AG09309 (cell line): ENCODE measurements around the gene EMID1.
A peak's percentile ranks its signal among the peaks of the same experiment; 100 is the strongest.

Experiments used
- DNase-seq: peaks from one replicate; pipeline ENCODE4 v3.0.0-alpha.2; 2010; ENCODE audit warnings: low read depth
- H3K4me3 ChIP-seq: 2 replicates; pipeline ENCODE4 v1.5.1; 2011; ENCODE audit warnings: mild to moderate bottlenecking, low read depth, low read length, moderate library complexity; ENCODE audit not compliant: control insufficient read depth
- TF ChIP-seq, protein P1 (sequence below): IDR thresholded peaks from 2 replicates; pipeline ENCODE4 v1.5.1; 2011; ENCODE audit warnings: mild to moderate bottlenecking, low read depth, low read length, inconsistent platforms; ENCODE audit not compliant: insufficient read depth, control insufficient read depth; ENCODE audit errors: missing control alignments

The EMID1 gene

DNA sequence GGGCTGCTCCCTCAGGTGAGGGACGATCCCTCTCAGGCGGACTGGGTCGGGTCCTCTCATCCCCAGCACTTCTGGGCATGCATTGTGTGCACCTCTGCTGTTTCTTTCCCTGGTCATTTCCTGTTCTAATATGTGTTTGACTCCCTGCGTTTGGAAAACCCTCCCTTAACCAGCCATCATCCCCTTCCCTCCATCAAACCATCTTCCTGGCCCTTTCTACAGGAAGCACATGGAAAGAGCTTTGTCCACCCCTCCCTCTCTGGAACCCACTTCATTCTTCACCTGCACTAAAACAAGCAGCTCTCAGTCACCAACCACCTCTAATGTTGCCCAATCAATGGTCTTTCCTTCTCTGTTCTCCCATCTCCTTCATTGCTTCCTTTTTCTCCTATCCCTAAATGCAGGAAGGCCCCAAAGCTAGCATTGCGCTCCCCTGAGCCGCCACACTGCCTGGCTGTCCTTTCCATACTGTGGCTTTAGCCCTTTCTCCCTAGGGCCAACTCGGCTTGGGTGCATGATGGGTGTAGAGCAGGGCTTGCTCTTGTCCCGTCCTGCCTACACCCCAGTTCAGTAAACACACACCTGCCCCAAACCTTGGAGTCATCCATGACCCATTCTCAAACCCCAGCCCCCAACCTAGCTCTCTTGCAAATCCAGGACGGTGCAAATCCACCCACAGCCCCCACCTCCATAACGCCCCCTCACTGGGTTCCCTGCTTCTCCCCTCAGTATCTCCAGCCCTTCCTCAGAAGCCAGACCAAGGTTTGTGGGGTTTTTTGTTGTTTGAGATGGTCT, 95.3 kb downstream of the EMID1 start:
- no peak overlapping the region for H3K4me3 ChIP-seq
- no peak for DNase-seq
- TF ChIP-seq, protein P1, sequence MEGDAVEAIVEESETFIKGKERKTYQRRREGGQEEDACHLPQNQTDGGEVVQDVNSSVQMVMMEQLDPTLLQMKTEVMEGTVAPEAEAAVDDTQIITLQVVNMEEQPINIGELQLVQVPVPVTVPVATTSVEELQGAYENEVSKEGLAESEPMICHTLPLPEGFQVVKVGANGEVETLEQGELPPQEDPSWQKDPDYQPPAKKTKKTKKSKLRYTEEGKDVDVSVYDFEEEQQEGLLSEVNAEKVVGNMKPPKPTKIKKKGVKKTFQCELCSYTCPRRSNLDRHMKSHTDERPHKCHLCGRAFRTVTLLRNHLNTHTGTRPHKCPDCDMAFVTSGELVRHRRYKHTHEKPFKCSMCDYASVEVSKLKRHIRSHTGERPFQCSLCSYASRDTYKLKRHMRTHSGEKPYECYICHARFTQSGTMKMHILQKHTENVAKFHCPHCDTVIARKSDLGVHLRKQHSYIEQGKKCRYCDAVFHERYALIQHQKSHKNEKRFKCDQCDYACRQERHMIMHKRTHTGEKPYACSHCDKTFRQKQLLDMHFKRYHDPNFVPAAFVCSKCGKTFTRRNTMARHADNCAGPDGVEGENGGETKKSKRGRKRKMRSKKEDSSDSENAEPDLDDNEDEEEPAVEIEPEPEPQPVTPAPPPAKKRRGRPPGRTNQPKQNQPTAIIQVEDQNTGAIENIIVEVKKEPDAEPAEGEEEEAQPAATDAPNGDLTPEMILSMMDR: no peak

DNA sequence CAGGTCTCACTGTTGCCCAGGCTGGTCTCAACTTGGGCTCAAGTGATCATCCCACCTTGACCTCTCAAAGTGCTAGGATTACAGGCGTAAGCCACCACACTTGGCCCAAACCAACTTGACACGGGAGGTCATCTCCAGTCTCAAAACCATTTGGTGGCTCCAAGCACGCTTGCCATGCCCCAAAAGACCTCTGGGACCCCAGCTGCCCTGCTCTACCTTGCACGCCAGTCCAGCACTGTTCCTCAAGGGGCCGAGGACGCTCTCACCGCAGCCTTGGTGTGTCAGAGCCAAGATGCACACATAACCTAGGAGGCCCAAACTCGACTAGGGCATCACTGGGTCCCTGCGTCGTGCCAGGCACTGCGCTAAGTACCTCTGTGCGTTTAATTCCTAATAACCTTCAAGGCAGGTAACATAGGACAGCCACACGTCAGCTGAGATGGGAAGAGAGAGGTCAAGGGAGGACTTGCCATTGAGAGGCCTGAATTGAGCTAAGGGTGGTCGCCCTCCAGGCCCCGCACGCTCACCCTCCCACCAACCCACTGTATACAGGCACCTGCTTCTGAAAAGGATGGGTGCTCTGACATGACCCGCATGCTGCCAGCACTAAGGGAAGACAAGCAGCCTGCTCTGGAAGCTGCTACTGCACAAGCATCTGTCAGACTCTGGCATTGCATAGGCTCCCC, 96.2 kb downstream of the EMID1 start:
- TF ChIP-seq, protein P1: no peak
- H3K4me3 ChIP-seq: no peak overlapping the region
- no peak for DNase-seq

DNA sequence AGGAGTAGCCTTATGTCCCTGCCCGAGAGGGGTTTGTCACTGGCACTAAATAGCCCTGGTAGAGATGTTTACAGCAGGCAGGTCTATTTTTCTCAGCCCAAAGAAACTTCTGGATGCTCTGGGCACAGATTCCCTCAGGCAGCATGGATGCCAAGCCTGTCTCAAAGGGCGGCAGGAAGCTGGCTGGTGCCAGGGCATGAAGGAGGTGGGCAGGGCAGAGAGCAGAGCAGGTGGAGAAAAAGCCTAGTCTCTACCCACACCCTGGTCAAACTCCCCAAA, 96.6 kb downstream of the EMID1 start:
- TF ChIP-seq, protein P1: no peak
- no peak overlapping the region for H3K4me3 ChIP-seq
- DNase-seq: no peak

DNA sequence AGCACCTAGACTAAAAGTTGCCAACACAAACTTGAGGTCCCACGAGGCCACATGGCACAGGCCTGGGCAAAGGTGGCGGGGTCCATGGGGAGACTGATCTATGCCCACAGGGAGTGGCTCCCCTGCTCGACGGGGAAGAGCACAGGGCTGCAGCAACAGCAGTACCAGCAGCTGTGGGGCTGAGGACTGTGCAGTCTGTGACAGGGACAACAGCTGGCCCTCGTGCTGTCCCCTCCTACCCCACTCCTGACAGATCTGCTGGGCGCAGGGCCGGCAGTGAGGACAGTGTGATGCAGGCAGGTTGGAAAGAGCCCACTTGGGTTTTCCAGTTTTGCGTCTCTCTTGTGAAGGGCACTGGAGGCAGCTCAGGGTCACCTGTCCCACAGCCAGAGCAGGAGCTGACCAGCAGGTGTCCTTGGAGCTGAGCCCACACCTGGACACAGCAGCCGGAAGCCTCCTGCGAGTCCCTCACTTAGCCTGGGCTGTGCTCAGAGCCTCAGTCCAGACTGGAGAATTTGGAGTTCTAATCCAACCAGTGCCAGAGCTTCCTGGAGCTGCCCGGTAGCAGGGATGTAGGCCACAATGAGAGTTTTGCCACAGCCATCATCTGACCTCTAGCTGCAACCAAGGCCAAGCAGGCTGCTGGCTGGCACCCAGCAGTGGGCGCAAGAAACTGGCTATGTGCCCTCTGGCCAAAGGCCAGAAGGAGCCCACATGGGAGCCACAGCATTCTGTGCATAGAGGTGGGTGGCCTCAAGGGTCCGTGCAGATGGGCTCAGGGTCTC, 97.2 kb downstream of the EMID1 start:
- H3K4me3 ChIP-seq: no peak overlapping the region
- TF ChIP-seq, protein P1: no peak
- no peak for DNase-seq

DNA sequence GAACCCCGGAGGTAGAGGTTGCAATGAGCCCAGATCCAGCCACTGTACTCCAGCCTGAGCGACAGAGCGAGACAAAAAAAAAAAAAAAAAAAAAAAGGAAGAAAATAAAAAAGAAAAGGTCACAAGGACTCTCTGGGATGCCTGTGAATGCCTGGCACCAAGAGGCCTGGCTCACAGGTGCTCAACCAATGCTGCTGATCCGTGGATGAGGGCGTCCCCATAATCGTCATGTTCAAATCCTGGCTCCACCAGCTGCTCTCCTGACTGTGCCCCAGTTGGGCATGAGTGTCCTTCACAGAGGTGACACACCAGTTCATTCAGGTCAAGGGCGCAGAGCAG, 100.1 kb downstream of the EMID1 start:
- TF ChIP-seq, protein P1: no peak
- no peak overlapping the region for H3K4me3 ChIP-seq
- DNase-seq: no peak

DNA sequence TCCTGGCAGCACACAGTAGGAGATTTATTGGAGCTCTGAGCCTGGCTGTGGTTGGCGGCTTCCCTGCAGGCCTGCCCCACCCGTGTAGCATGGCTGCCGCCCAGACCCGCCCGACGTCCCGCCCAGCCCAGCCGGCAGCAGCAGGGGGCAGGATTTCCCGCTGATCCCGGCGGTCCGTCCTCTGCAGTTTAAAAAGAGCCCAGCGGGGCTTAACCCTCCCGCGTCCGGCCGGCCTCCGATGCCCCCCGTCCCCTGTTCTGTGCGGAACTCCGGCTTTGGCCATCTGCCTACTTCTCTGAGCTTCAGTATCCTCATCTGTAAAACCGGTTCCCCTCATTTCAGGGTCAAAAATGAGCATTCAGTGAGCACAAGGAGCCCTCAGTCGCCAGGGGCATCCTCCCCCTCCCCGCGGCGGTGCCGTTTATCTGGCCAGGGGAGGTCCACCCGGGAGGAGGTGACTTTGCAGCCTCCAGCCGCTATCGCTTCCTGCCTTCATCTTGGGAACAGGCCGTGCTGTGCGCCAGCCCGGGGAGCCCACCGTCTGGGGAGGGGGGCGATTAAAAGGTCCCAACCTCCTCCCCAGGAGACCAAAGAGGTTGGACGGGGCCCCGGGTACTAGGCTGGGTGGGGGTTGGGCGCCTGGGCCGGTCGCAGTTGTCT, 100.6 kb downstream of the EMID1 start, which contains the start of gene GAS2L1:
GAS2L1 (plus strand) TSS at position 476 of the 660 bp plus-strand sequence. CDS start 1,456 bp downstream, outside the sequence.
- TF ChIP-seq, protein P1: peak; percentile 74
- peak within 1 kb of the TSS; percentile 96 for H3K4me3 ChIP-seq
- DNase-seq: peak; percentile 21
